GM12878 (cell line): ENCODE measurements around the gene DCST1. TPM values are rescaled to one million over a fixed set of nuclear protein-coding genes. Genes with fewer than 3 reads are reported as not detected.
A peak's percentile ranks its signal among the peaks of the same experiment; 100 is the strongest.

ENCODE experiments used
- ATAC-seq: fragments of 200-7000 bp; cut with Tn5 transposase; 3 replicates; pipeline ENCODE4 v1.9.1; 2020; ENCODE audit warnings: mild to moderate bottlenecking, moderate library complexity
- BruUV-seq: library from RNA; stranded (reverse); fragments of 400-500 nt; replicated peaks from 2 replicates; lab custom pipeline; 2021; lab: Mats Ljungman, UMichigan
- CTCF ChIA-PET: fragments of 300-600 bp; sonication (Branson Sonifier 250); formaldehyde crosslinking; extraction: SDS; loops from one replicate; lab custom pipeline; 2021; ENCODE audit warnings: inconsistent platforms; lab: Yijun Ruan, JAX
- POLR2A ChIA-PET: fragments of 350-600 bp; formaldehyde crosslinking; extraction: SDS; loops from one replicate; lab custom pipeline; 2021; ENCODE audit warnings: inconsistent platforms; lab: Charles Lee
- RAD21 ChIA-PET: fragments of 300-600 bp; sonication (Branson Sonifier 250); formaldehyde crosslinking; loops from one replicate; lab custom pipeline; 2023; ENCODE audit warnings: antibody characterized with exemption; ENCODE audit not compliant: unreplicated experiment; lab: Charles Lee
- SMC1A ChIA-PET: fragments of 300-600 bp; sonication (Branson Sonifier 250); formaldehyde crosslinking; loops from one replicate; lab custom pipeline; 2023; ENCODE audit not compliant: unreplicated experiment, uncharacterized antibody; lab: Charles Lee
- DNase-seq: peaks from one replicate; pipeline ENCODE4 v3.0.0-alpha.2; 2011; ENCODE audit warnings: low read depth, low spot score
- FAIRE-seq: peaks from 3 replicates; lab custom pipeline; 2011; peaks lifted over from hg19 to GRCh38; lab: Jason Lieb, UNC
- H2AFZ ChIP-seq: 2 replicates; pipeline ENCODE4 v1.6.0; 2011; ENCODE audit warnings: low read depth, low read length, control low read depth; ENCODE audit not compliant: control insufficient read depth
- H3K27ac ChIP-seq: 2 replicates; pipeline ENCODE4 v1.5.1; 2011; ENCODE audit warnings: control low read depth; ENCODE audit not compliant: control insufficient read depth, insufficient read depth
- H3K27me3 ChIP-seq, 2 experiments: replicated peaks in 1 of 2; 2 replicates each; pipeline versions ENCODE4 v1.6.0 to v1.6.1; 2011; ENCODE audit warnings: low read length in 1 of 2; ENCODE audit not compliant: control insufficient read depth in 2 of 2, insufficient read depth in 2 of 2
- H3K36me3 ChIP-seq, 2 experiments: 2 replicates each; pipeline ENCODE4 v1.5.1; 2011; ENCODE audit warnings: low read length in 1 of 2; ENCODE audit not compliant: control insufficient read depth in 2 of 2, insufficient read depth in 2 of 2
- H3K4me1 ChIP-seq: 2 replicates; pipeline ENCODE4 v1.6.1; 2011; ENCODE audit warnings: mild to moderate bottlenecking, low read length, moderate library complexity, mixed read lengths; ENCODE audit not compliant: control insufficient read depth, insufficient read depth
- H3K4me2 ChIP-seq: 2 replicates; pipeline ENCODE4 v1.6.0; 2011; ENCODE audit warnings: control low read depth; ENCODE audit not compliant: control insufficient read depth, insufficient read depth
- H3K4me3 ChIP-seq: fragments of 200-600 bp; sonication (generic); 2 replicates; pipeline ENCODE4 v1.5.1; 2016
- H3K79me2 ChIP-seq: 2 replicates; pipeline ENCODE4 v1.6.0; 2011; ENCODE audit warnings: low read length; ENCODE audit not compliant: control insufficient read depth, insufficient read depth
- H3K9ac ChIP-seq: 2 replicates; pipeline ENCODE4 v1.8.0; 2011; ENCODE audit warnings: low read length, control low read depth, mixed read lengths; ENCODE audit not compliant: control insufficient read depth, insufficient read depth
- H3K9me3 ChIP-seq: replicated peaks from 3 replicates; pipeline ENCODE4 v1.5.1; 2011; ENCODE audit warnings: mild to moderate bottlenecking, low read length; ENCODE audit not compliant: control insufficient read depth, insufficient read depth
- H4K20me1 ChIP-seq: 2 replicates; pipeline ENCODE4 v1.6.0; 2011; ENCODE audit not compliant: control insufficient read depth, insufficient read depth
- BHLHE40 ChIP-seq, 2 experiments: fragments of 450-650 bp in 1 of 2; IDR thresholded peaks; 2 replicates each; pipeline ENCODE4 v1.6.1; 2011 to 2017; ENCODE audit warnings: low read depth in 2 of 2, borderline replicate concordance in 1 of 2, improper control_type of control experiment in 1 of 2, low read length in 1 of 2, mild to moderate bottlenecking in 1 of 2
- CBFB ChIP-seq: IDR thresholded peaks from 2 replicates; pipeline ENCODE4 v1.6.1; 2016; ENCODE audit warnings: antibody characterized with exemption, low read depth
- CBX5 ChIP-seq: sonication (generic); IDR thresholded peaks from 2 replicates; pipeline ENCODE4 v1.6.1; 2016; ENCODE audit warnings: low read depth, moderate library complexity, mild to moderate bottlenecking, inconsistent platforms
- EED ChIP-seq: sonication (generic); IDR thresholded peaks from 2 replicates; pipeline ENCODE4 v1.6.1; 2016; ENCODE audit warnings: antibody characterized with exemption, low read depth
- FOXK2 ChIP-seq: fragments of 450-650 bp; IDR thresholded peaks from 2 replicates; pipeline ENCODE4 v1.6.1; 2017; ENCODE audit warnings: mild to moderate bottlenecking, moderate library complexity
- HDAC6 ChIP-seq: fragments of 200-600 bp; sonication (generic); IDR thresholded peaks from one replicate; pipeline ENCODE4 v1.8.0; 2017; ENCODE audit warnings: antibody characterized with exemption; ENCODE audit not compliant: unreplicated experiment
- JUNB ChIP-seq: IDR thresholded peaks from 2 replicates; pipeline ENCODE4 v1.6.1; 2016; ENCODE audit warnings: antibody characterized with exemption, mild to moderate bottlenecking
- KAT2A ChIP-seq: conservative IDR thresholded peaks from 2 replicates; pipeline ENCODE4 v1.6.1; 2011; ENCODE audit warnings: low read depth, low read length; ENCODE audit not compliant: control insufficient read depth
- MXI1 ChIP-seq: fragments of 150-350 bp; IDR thresholded peaks from 2 replicates; pipeline ENCODE4 v1.6.1; 2011; ENCODE audit warnings: low read depth, mild to moderate bottlenecking, inconsistent platforms, low read length, improper control_type of control experiment
- NFXL1 ChIP-seq: fragments of 450-650 bp; IDR thresholded peaks from 2 replicates; pipeline ENCODE4 v1.6.1; 2017; ENCODE audit warnings: antibody characterized with exemption, mild to moderate bottlenecking, borderline replicate concordance
- PAX8 ChIP-seq: fragments of 450-650 bp; IDR thresholded peaks from 2 replicates; pipeline ENCODE4 v1.6.1; 2017; ENCODE audit warnings: mild to moderate bottlenecking, moderate library complexity
- POLR2A ChIP-seq: IDR thresholded peaks from 2 replicates; pipeline ENCODE4 v1.6.1; 2011; ENCODE audit warnings: low read depth, mild to moderate bottlenecking, low read length
- POLR2AphosphoS2 ChIP-seq: IDR thresholded peaks from 2 replicates; pipeline ENCODE4 v1.6.1; 2011; ENCODE audit warnings: low read depth, mild to moderate bottlenecking, low read length, improper control_type of control experiment, moderate library complexity
- RCOR1 ChIP-seq: conservative IDR thresholded peaks from 2 replicates; pipeline ENCODE4 v1.6.1; 2012; ENCODE audit warnings: low read depth, low read length, improper control_type of control experiment
- REST ChIP-seq: IDR thresholded peaks from 2 replicates; pipeline ENCODE4 v1.6.1; 2012; ENCODE audit warnings: mild to moderate bottlenecking, low read depth, low read length
- SIN3A ChIP-seq: IDR thresholded peaks from 2 replicates; pipeline ENCODE4 v1.6.1; 2012; ENCODE audit warnings: low read depth, low read length, improper control_type of control experiment
- SRF ChIP-seq, 2 experiments: IDR thresholded peaks; 2 replicates each; pipeline ENCODE4 v1.6.1; 2011; ENCODE audit warnings: low read depth in 2 of 2, low read length in 2 of 2, mild to moderate bottlenecking in 1 of 2, moderate library complexity in 1 of 2
- STAT1 ChIP-seq: fragments of 450-650 bp; conservative IDR thresholded peaks from 2 replicates; pipeline ENCODE4 v1.6.1; 2014; ENCODE audit warnings: antibody characterized with exemption, mild to moderate bottlenecking
- SUZ12 ChIP-seq: fragments of 200-600 bp; sonication (generic); IDR thresholded peaks from one replicate; pipeline ENCODE4 v1.6.1; 2018; ENCODE audit warnings: antibody characterized with exemption, mild to moderate bottlenecking; ENCODE audit not compliant: unreplicated experiment
- WGBS: methylation state at CpG from one replicate; pipeline ENCODE4 v1.1.6; 2016; ENCODE audit warnings: low lambda C conversion rate; ENCODE audit not compliant: insufficient replicate concordance, insufficient coverage; ENCODE audit errors: missing lambda C conversion rate; 5-methylcytosine and 5-hydroxymethylcytosine counted together
- in situ Hi-C: fragments of 300-500 bp; cut with MboI; formaldehyde crosslinking; loops from 9 replicates; pipeline ENCODE4 v1.14.3; 2018; ENCODE audit warnings: mixed read lengths
- intact Hi-C: fragments of 100-400 bp; cut with micrococcal nuclease; formaldehyde crosslinking; loops from one replicate; pipeline ENCODE4 v1.14.2; 2022; ENCODE audit not compliant: unreplicated experiment
- polyA plus RNA-seq, 11 experiments: library from polyadenylated mRNA; depleted of rRNA in 4 of 11; unstranded in 6 of 11; stranded (reverse) in 5 of 11; fragments of >200 nt; fragmentation: Nextera tagmentation in 4 of 11; fragmentation: Illumina TruSeq in 1 of 11; extraction: Ambion mirVana in 4 of 11; extraction: Trizol in 1 of 11; gene quantifications; 1 replicate in 1 of 11; 2 replicates in 10 of 11; pipeline versions ENCODE4 v1.2.1 to v1.2.3, GENCODE V29; 2011 to 2016; ENCODE audit warnings: inconsistent platforms in 2 of 11, missing spikeins in 2 of 11, low read depth in 1 of 11
- total RNA-seq, 4 experiments: library from RNA; depleted of rRNA in 3 of 4; stranded (reverse); fragments of >200 nt in 3 of 4; fragmentation: Illumina TruSeq in 1 of 4; extraction: Trizol in 1 of 4; gene quantifications; 2 replicates each; pipeline versions ENCODE4 v1.2.1 to v1.2.3, GENCODE V29; 2013 to 2021

DCST1 gene
- total and polyA plus RNA-seq, 10 of the 15 experiments (the other 5 are each of a cell fraction or from before 2014, with no cell fraction given): not detected

DNA sequence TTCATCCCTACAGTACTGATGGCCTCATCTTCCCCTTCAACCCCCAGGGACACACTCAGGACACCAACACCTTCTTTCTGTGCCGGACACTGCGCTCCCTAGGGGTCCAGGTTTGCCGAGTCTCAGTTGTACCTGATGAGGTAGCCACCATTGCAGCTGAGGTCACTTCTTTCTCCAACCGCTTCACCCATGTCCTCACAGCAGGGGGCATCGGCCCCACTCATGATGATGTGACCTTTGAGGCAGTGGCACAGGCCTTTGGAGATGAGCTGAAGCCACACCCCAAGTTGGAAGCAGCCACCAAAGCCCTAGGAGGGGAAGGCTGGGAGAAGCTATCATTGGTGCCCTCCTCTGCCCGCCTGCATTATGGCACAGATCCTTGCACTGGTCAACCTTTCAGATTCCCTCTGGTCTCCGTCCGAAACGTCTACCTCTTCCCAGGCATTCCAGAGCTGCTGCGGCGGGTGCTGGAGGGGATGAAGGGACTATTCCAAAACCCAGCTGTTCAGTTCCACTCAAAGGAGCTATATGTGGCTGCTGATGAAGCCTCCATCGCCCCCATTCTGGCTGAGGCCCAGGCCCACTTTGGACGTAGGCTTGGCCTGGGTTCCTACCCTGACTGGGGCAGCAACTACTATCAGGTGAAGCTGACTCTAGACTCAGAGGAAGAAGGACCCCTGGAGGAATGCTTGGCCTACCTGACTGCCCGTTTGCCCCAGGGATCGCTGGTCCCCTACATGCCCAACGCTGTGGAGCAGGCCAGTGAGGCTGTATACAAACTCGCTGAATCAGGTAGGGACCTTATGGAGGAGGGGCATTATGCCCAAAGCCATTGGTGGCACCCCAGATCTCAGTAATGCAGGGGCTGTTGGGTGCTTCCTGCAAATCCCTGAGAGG lies 45.3 kb upstream of the DCST1 start (continued):
- TF ChIP-seq KAT2A (no peak), BHLHE40 (IDR thresholded peaks at IDR 0.05; ENCODE audit: borderline replicate concordance in 1 of 2, low read depth in 2 of 2, low read length in 1 of 2) (no peak), FOXK2 (no peak)

GRCh38 chr1:154989195-154989860 lies 44.3 kb upstream of the DCST1 start:
- no peak overlapping the region for H3K9ac ChIP-seq
- H3K27ac ChIP-seq: no peak overlapping the region
- ChIA-PET RAD21 (no interaction called here), CTCF (interaction anchor here (1.2 to 20.6 kb wide), 3 partner anchors 8 to 10 kb away, joined by 3 to 226 read pairs (median 3); partner anchors contain the start of genes LENEP and ZBTB7B), POLR2A (interaction anchor here (0.7 kb wide), 1 partner anchor 18 kb away, joined by 3 read pairs; no protein-coding TSS in a partner anchor), SMC1A (no interaction called here)
- in situ Hi-C loops: no loop called here
- intact Hi-C loops: no loop called here
- H3K79me2 ChIP-seq: peaks cover 6% of the 10 kb centered on the region
- no TSS peak for BruUV-seq
- H4K20me1 ChIP-seq: no peaks in the 10 kb centered on the region
- FAIRE-seq (no peak), DNase-seq (no peak), ATAC-seq (no peak)
- H3K9me3 ChIP-seq: no peaks in the 10 kb centered on the region
- H2AFZ ChIP-seq: no peak overlapping the region
- H3K36me3 ChIP-seq: peaks cover 15 to 17% of the 10 kb centered on the region in 2 experiments; a peak in 3 of 4 replicates
- TF ChIP-seq JUNB (no peak), POLR2AphosphoS2 (no peak), CBFB (no peak), CBX5 (no peak), NFXL1 (no peak), SUZ12 (no peak), MXI1 (no peak), HDAC6 (no peak), EED (no peak), SIN3A (no peak), PAX8 (no peak), REST (no peak), RCOR1 (no peak), POLR2A (no peak; the same call in 1 of the 2 replicates), SRF (IDR thresholded peaks at IDR 0.05; ENCODE audit: low read depth in 2 of 2, low read length in 2 of 2) (no peak), STAT1 (no peak)
- H3K27me3 ChIP-seq: no peaks in the 10 kb centered on the region
- no peak overlapping the region for H3K4me3 ChIP-seq
- H3K4me2 ChIP-seq: peak overlapping the region; percentile 9; the same call in 1 of the 2 replicates
- H3K4me1 ChIP-seq: no peaks in the 10 kb centered on the region
- WGBS: 90% methylated on average over 3 of the region's 3 CpGs
